ENCODE results near the gene CPZ.

Gene CPZ

GRCh38 chr4:8552581-8553205, 39.9 kb upstream of the CPZ start:
- TF ChIP-seq, protein P1, sequence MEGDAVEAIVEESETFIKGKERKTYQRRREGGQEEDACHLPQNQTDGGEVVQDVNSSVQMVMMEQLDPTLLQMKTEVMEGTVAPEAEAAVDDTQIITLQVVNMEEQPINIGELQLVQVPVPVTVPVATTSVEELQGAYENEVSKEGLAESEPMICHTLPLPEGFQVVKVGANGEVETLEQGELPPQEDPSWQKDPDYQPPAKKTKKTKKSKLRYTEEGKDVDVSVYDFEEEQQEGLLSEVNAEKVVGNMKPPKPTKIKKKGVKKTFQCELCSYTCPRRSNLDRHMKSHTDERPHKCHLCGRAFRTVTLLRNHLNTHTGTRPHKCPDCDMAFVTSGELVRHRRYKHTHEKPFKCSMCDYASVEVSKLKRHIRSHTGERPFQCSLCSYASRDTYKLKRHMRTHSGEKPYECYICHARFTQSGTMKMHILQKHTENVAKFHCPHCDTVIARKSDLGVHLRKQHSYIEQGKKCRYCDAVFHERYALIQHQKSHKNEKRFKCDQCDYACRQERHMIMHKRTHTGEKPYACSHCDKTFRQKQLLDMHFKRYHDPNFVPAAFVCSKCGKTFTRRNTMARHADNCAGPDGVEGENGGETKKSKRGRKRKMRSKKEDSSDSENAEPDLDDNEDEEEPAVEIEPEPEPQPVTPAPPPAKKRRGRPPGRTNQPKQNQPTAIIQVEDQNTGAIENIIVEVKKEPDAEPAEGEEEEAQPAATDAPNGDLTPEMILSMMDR (IDR thresholded peaks at IDR 0.05; ENCODE audit: extremely low read depth, missing control alignments), result no peak
- DNase-seq (ENCODE audit: low spot score), result no peak

GRCh38 chr4:8553216-8553615, 39.3 kb upstream of the CPZ start:
- DNase-seq (ENCODE audit: low spot score), result no peak
- TF ChIP-seq, protein P1 (IDR thresholded peaks at IDR 0.05; ENCODE audit: extremely low read depth, missing control alignments), result no peak

GRCh38 chr4:8553991-8554405, 38.6 kb upstream of the CPZ start:
- TF ChIP-seq, protein P1 (IDR thresholded peaks at IDR 0.05; ENCODE audit: extremely low read depth, missing control alignments), result no peak
- DNase-seq (ENCODE audit: low spot score), result no peak

DNA sequence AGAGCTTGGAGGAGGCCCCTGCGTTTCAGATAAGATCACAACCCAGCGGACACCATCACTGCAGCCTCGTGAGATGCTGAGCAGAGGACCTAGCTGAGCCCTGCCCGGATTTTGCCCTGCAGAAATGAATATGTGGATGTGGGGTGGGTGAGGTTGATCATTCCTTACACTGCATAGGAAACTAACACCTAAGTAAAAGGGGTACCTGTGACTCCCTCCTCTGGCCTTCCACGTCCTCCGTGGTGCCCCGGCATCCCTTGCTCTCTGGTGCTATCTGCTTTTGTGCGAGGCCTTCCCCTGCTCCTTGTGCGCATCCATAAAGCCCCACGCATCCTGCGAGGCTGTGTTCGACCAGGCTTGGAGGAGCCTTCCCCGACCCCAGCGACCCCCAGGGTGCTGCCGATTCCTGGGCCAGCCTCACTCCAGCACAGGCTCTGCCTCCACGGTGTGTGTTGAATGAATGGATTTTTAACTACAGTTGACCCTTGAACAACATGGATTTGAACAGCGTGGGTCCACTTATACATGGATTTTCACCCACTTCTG, 37.9 kb upstream of the CPZ start:
- DNase-seq (ENCODE audit: low spot score), result no peak
- TF ChIP-seq, protein P1 (IDR thresholded peaks at IDR 0.05; ENCODE audit: extremely low read depth, missing control alignments), result no peak

GRCh38 chr4:8555716-8556115, 36.8 kb upstream of the CPZ start:
- TF ChIP-seq, protein P1 (IDR thresholded peaks at IDR 0.05; ENCODE audit: extremely low read depth, missing control alignments), result no peak
- no peak for DNase-seq (ENCODE audit: low spot score)

GRCh38 chr4:8556341-8557150, 36.0 kb upstream of the CPZ start:
- TF ChIP-seq, protein P1 (IDR thresholded peaks at IDR 0.05; ENCODE audit: extremely low read depth, missing control alignments), result no peak
- no peak for DNase-seq (ENCODE audit: low spot score)
